Transverse colon (tissue), 4 donors: Measurements from ENCODE around the gene RNF11.
"Not testable (repeated sequence)": the region's sequence is repeated elsewhere in the genome, so short reads cannot be mapped to it uniquely, and the experiment has no call there.

ENCODE experiments used
- CTCF ChIP-seq, 5 experiments: fragments of 200-600 bp in 3 of 5; fragments of 450-650 bp in 2 of 5; sonication (generic) in 3 of 5; IDR thresholded peaks; 1 replicate in 2 of 5; 2 replicates in 3 of 5; pipeline ENCODE4 v1.5.1; 2016 to 2017; ENCODE audit warnings: antibody characterized with exemption in 5 of 5, inconsistent platforms in 3 of 5, mild to moderate bottlenecking in 2 of 5, moderate library complexity in 1 of 5
- POLR2A ChIP-seq: fragments of 450-650 bp; IDR thresholded peaks from one replicate; pipeline ENCODE4 v1.6.1; 2016; ENCODE audit warnings: antibody characterized with exemption, mild to moderate bottlenecking, moderate library complexity
- POLR2AphosphoS5 ChIP-seq, 3 donors: sonication (generic); formaldehyde crosslinking; IDR thresholded peaks; one replicate each; pipeline ENCODE4 v1.6.1; 2016; ENCODE audit warnings: antibody characterized with exemption in 3 of 3

GRCh38 chr1:51227231-51227960 lies 8.7 kb upstream of the RNF11 start:
- TF ChIP-seq CTCF (IDR thresholded peaks at IDR 0.05); POLR2A; POLR2AphosphoS5 (IDR thresholded peaks at IDR 0.05): not testable (repeated sequence)
